ENCODE measurements around the gene YLPM1.

Gene YLPM1

GRCh38 chr14:74871819-74872218 is 108.7 kb downstream of the YLPM1 start:
- no peak overlapping the region for H3K27ac ChIP-seq (ENCODE audit: low read depth, low read length, severe bottlenecking)
- no peaks in the 10 kb centered on the region for H3K36me3 ChIP-seq (ENCODE audit: control insufficient read depth, insufficient read depth, low read length)
- 93 to 97% methylated on average over 3 to 4 of the region's 4 CpGs for WGBS, 2 experiments (ENCODE audit: insufficient coverage in 2 of 2)
- no peak overlapping the region for H3K4me3 ChIP-seq (ENCODE audit: extremely low read depth, insufficient read depth, low read length, poor library complexity, severe bottlenecking)
- no peaks in the 10 kb centered on the region for H3K4me1 ChIP-seq (ENCODE audit: control insufficient read depth, insufficient read depth, low read length, poor library complexity, severe bottlenecking)
- H3K9me3 ChIP-seq (ENCODE audit: control insufficient read depth, low read length) = no peaks in the 10 kb centered on the region

GRCh38 chr14:74875204-74875603 is 112.1 kb downstream of the YLPM1 start:
- 100% methylated on average over 2 to 5 of the region's 5 CpGs for WGBS, 2 experiments (ENCODE audit: insufficient coverage in 2 of 2)
- no peak overlapping the region for H3K4me3 ChIP-seq (ENCODE audit: extremely low read depth, insufficient read depth, low read length, poor library complexity, severe bottlenecking)
- no peaks in the 10 kb centered on the region for H3K4me1 ChIP-seq (ENCODE audit: control insufficient read depth, insufficient read depth, low read length, poor library complexity, severe bottlenecking)
- no peak overlapping the region for H3K27ac ChIP-seq (ENCODE audit: low read depth, low read length, severe bottlenecking)
- H3K9me3 ChIP-seq (ENCODE audit: control insufficient read depth, low read length) = no peaks in the 10 kb centered on the region
- H3K36me3 ChIP-seq (ENCODE audit: control insufficient read depth, insufficient read depth, low read length) = no peaks in the 10 kb centered on the region

GRCh38 chr14:74875941-74876913 is 113.1 kb downstream of the YLPM1 start, which contains the start of gene PROX2:
PROX2 (minus strand) TSS chr14:74876145; CDS start chr14:74863834, 12,311 bp downstream.
- Histone ChIP-seq H3K4me1 (ENCODE audit: control insufficient read depth, insufficient read depth, low read length, poor library complexity, severe bottlenecking) (peaks cover 6% of the 10 kb centered on the region), H3K4me3 (ENCODE audit: extremely low read depth, insufficient read depth, low read length, poor library complexity, severe bottlenecking) (no peak within 1 kb of the TSS), H3K36me3 (ENCODE audit: control insufficient read depth, insufficient read depth, low read length) (no peaks in the 10 kb centered on the region), H3K9me3 (ENCODE audit: control insufficient read depth, low read length) (no peaks in the 10 kb centered on the region), H3K27ac (ENCODE audit: low read depth, low read length, severe bottlenecking) (no peak within 1 kb of the TSS)
- WGBS, 2 experiments (ENCODE audit: insufficient coverage in 2 of 2) = 42 to 58% methylated on average over 8 of the region's 13 CpGs

GRCh38 chr14:74879427-74880182 is 116.5 kb downstream of the YLPM1 start:
- no CpG with 5 or more reads among the region's 3 CpGs for WGBS, 2 experiments (ENCODE audit: insufficient coverage in 2 of 2)
- Histone ChIP-seq H3K4me3 (ENCODE audit: extremely low read depth, insufficient read depth, low read length, poor library complexity, severe bottlenecking) (no peak overlapping the region), H3K36me3 (ENCODE audit: control insufficient read depth, insufficient read depth, low read length) (peaks cover 12% of the 10 kb centered on the region), H3K9me3 (ENCODE audit: control insufficient read depth, low read length) (no peaks in the 10 kb centered on the region), H3K4me1 (ENCODE audit: control insufficient read depth, insufficient read depth, low read length, poor library complexity, severe bottlenecking) (peaks cover 16% of the 10 kb centered on the region), H3K27ac (ENCODE audit: low read depth, low read length, severe bottlenecking) (no peak overlapping the region)

GRCh38 chr14:74881431-74882102 is 118.5 kb downstream of the YLPM1 start, which contains the start of gene DLST:
DLST (plus strand) TSS chr14:74881916; CDS start chr14:74881954, 38 bp downstream.
- 0% methylated on average over 45 to 46 of the region's 53 CpGs for WGBS, 2 experiments (ENCODE audit: insufficient coverage in 2 of 2)
- Histone ChIP-seq H3K4me3 (ENCODE audit: extremely low read depth, insufficient read depth, low read length, poor library complexity, severe bottlenecking) (peak within 1 kb of the TSS; percentile 95), H3K27ac (ENCODE audit: low read depth, low read length, severe bottlenecking) (peak within 1 kb of the TSS; percentile 83)

GRCh38 chr14:74882103-74882920 is 119.2 kb downstream of the YLPM1 start:
- Histone ChIP-seq H3K27ac (ENCODE audit: low read depth, low read length, severe bottlenecking) (peak overlapping the region; percentile 83), H3K4me1 (ENCODE audit: control insufficient read depth, insufficient read depth, low read length, poor library complexity, severe bottlenecking) (peaks cover 30% of the 10 kb centered on the region)
- 5% methylated on average over 30 to 40 of the region's 49 CpGs for WGBS, 2 experiments (ENCODE audit: insufficient coverage in 2 of 2)

More at GRCh38 chr14:74881431-74882102, 118.5 kb downstream of the YLPM1 start, which contains the start of gene DLST:
- Histone ChIP-seq H3K36me3 (ENCODE audit: control insufficient read depth, insufficient read depth, low read length) (peaks cover 30% of the 10 kb centered on the region), H3K9me3 (ENCODE audit: control insufficient read depth, low read length) (no peaks in the 10 kb centered on the region), H3K4me1 (ENCODE audit: control insufficient read depth, insufficient read depth, low read length, poor library complexity, severe bottlenecking) (peaks cover 25% of the 10 kb centered on the region)

More at GRCh38 chr14:74882103-74882920, 119.2 kb downstream of the YLPM1 start:
- Histone ChIP-seq H3K9me3 (ENCODE audit: control insufficient read depth, low read length) (no peaks in the 10 kb centered on the region), H3K36me3 (ENCODE audit: control insufficient read depth, insufficient read depth, low read length) (peaks cover 34% of the 10 kb centered on the region), H3K4me3 (ENCODE audit: extremely low read depth, insufficient read depth, low read length, poor library complexity, severe bottlenecking) (peak overlapping the region; percentile 95)
